HepG2 (cell line): ENCODE data around the gene HNRNPF. TPM values are rescaled to one million over a fixed set of nuclear protein-coding genes. Genes with fewer than 3 reads are reported as not detected.

ENCODE experiments used
- EED ChIP-seq: sonication (generic); formaldehyde crosslinking; IDR thresholded peaks from 2 replicates; pipeline ENCODE4 v1.5.0; 2020; ENCODE audit warnings: mild to moderate bottlenecking, missing genetic modification reagents
- HNRNPH1 ChIP-seq: fragments of 200-400 bp; formaldehyde crosslinking; optimal IDR thresholded peaks from 2 replicates; pipeline ENCODE3; 2017; ENCODE audit warnings: mild to moderate bottlenecking, low read depth, low read length
- JDP2 ChIP-seq: sonication (generic); formaldehyde crosslinking; IDR thresholded peaks from 2 replicates; pipeline ENCODE4 v1.8.1; 2022; ENCODE audit warnings: missing genetic modification reagents, borderline replicate concordance
- KDM5A ChIP-seq: fragments of 200-600 bp; sonication (generic); IDR thresholded peaks from 2 replicates; pipeline ENCODE4 v1.7.0; 2018; ENCODE audit warnings: antibody characterized with exemption, mild to moderate bottlenecking, low read length, borderline replicate concordance
- MAFF ChIP-seq: IDR thresholded peaks from 2 replicates; pipeline ENCODE4 v1.6.1; 2011; ENCODE audit warnings: low read depth, low read length, improper control_type of control experiment
- MEF2D ChIP-seq: sonication (generic); formaldehyde crosslinking; IDR thresholded peaks from 2 replicates; pipeline ENCODE4 v1.5.1; 2020; ENCODE audit warnings: mild to moderate bottlenecking, missing genetic modification reagents
- MTA3 ChIP-seq: sonication (generic); formaldehyde crosslinking; IDR thresholded peaks from 2 replicates; pipeline ENCODE4 v1.4.0; 2020; ENCODE audit warnings: missing genetic modification reagents
- SP4 ChIP-seq: sonication (generic); formaldehyde crosslinking; IDR thresholded peaks from 2 replicates; pipeline ENCODE4 v1.8.1; 2023; ENCODE audit warnings: mild to moderate bottlenecking, missing genetic modification reagents
- TBX2 ChIP-seq: sonication (generic); formaldehyde crosslinking; IDR thresholded peaks from 2 replicates; pipeline ENCODE4 v1.5.0; 2020; ENCODE audit warnings: missing genetic modification reagents, mild to moderate bottlenecking, borderline replicate concordance
- ZMYM3 ChIP-seq: sonication (generic); formaldehyde crosslinking; IDR thresholded peaks from 2 replicates; pipeline ENCODE4 v1.5.1; 2020; ENCODE audit warnings: mild to moderate bottlenecking, missing genetic modification reagents
- ZNF138 ChIP-seq: sonication (generic); formaldehyde crosslinking; IDR thresholded peaks from 2 replicates; pipeline ENCODE4 v1.5.0; 2020; ENCODE audit warnings: mild to moderate bottlenecking, low read depth, missing genetic modification reagents
- ZNF143 ChIP-seq: sonication (generic); formaldehyde crosslinking; IDR thresholded peaks from 2 replicates; pipeline ENCODE4 v1.4.0; 2020; ENCODE audit warnings: missing genetic modification reagents
- ZNF3 ChIP-seq: IDR thresholded peaks from 2 replicates; pipeline ENCODE4 v1.7.0; 2017; ENCODE audit warnings: inconsistent platforms
- ZNF547 ChIP-seq: sonication (generic); formaldehyde crosslinking; IDR thresholded peaks from 2 replicates; pipeline ENCODE4 v1.5.1; 2020; ENCODE audit warnings: mild to moderate bottlenecking, missing genetic modification reagents
- ZNF83 ChIP-seq: sonication (generic); formaldehyde crosslinking; IDR thresholded peaks from 2 replicates; pipeline ENCODE4 v1.4.0; 2020; ENCODE audit warnings: missing genetic modification reagents, mild to moderate bottlenecking, borderline replicate concordance
- ZSCAN22 ChIP-seq: sonication (generic); formaldehyde crosslinking; IDR thresholded peaks from 2 replicates; pipeline ENCODE4 v1.4.0; 2020; ENCODE audit warnings: mild to moderate bottlenecking, missing genetic modification reagents
- polyA plus RNA-seq, 8 experiments: library from polyadenylated mRNA; depleted of rRNA in 3 of 8; stranded (reverse) in 7 of 8; unstranded in 1 of 8; fragments of >200 nt; fragmentation: Illumina TruSeq in 4 of 8; extraction: Trizol in 4 of 8; gene quantifications; 2 replicates each; pipeline versions ENCODE4 v1.2.1 to v1.2.3, GENCODE V29; 2011 to 2016; ENCODE audit warnings: low read depth in 4 of 8, missing spikeins in 1 of 8, mixed read lengths in 1 of 8; ENCODE audit not compliant: insufficient read depth in 1 of 8
- total RNA-seq, 5 experiments: library from RNA; depleted of rRNA; stranded (reverse); fragments of >200 nt; fragmentation: Illumina TruSeq; extraction: Trizol; gene quantifications; 2 replicates each; pipeline ENCODE4 v1.2.3, GENCODE V29; 2016; ENCODE audit warnings: low read depth in 1 of 5
- TF ChIP-seq, protein P1 (sequence below): IDR thresholded peaks from 2 replicates; pipeline ENCODE4 v1.6.1; 2016
- TF ChIP-seq, protein P2 (sequence below): sonication (generic); formaldehyde crosslinking; conservative IDR thresholded peaks from 2 replicates; pipeline ENCODE4 v1.4.0; 2020; ENCODE audit warnings: missing genetic modification reagents
- TF ChIP-seq, protein P3 (sequence below): sonication (generic); formaldehyde crosslinking; IDR thresholded peaks from 2 replicates; pipeline ENCODE4 v1.8.1; 2023; ENCODE audit warnings: missing genetic modification reagents, inconsistent platforms, borderline replicate concordance
- TF ChIP-seq, protein P4 (sequence below): IDR thresholded peaks from 2 replicates; pipeline ENCODE4 v1.6.1; 2016
- TF ChIP-seq, protein P5 (sequence below): sonication (generic); formaldehyde crosslinking; IDR thresholded peaks from 2 replicates; pipeline ENCODE4 v1.4.0; 2020; ENCODE audit warnings: mild to moderate bottlenecking, missing genetic modification reagents
- TF ChIP-seq, protein P6 (sequence below): sonication (generic); formaldehyde crosslinking; IDR thresholded peaks from 2 replicates; pipeline ENCODE4 v1.8.0; 2022; ENCODE audit warnings: mild to moderate bottlenecking, missing genetic modification reagents, moderate library complexity

HNRNPF gene
- total and polyA plus RNA-seq, 2 of the 13 experiments (the other 11 are each of a cell fraction or from before 2014, with no cell fraction given) = 166 to 308 TPM

DNA sequence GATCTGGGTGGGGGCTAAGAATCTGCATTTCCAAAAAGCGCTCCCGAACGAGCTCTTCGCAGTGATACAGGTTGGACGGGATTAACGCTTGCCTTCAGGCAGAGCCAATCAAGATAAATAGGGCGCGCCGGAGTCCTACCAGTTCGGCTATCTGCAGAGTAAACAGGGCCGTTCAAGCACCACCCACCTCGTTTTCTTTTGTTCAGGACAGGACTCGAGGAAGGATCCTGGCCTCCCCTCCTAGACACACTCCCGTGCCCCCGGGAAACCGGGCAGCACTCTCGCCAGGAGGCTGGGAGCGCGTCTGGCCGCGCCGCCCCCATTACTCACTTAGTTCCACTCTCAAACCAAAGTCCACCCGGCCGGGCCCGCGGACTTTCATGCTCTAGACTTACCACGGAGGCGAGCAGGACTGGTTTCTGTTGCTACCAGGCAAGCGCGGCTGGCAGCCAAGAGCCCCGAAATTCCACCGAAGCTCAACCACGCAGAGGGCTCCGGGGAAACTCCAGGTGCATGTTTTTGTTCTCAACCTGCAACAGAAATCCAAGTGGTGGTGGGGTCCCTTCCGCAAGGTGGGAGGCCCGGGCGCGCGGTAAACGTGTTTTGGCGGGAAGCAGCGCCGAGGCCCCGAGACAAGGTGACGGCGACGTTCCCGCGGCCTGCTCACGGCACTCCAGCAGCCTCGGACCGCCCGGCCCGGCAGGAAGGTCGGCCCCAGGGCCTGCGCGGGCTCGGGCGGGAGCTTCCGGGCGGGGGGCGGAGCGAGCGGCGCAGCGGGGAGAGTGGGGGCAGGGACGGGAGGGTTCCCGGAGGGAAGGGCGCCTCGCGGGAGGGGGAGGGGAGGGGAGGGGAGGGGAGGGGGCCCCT, 12.7 kb downstream of the HNRNPF start (continued):
- TF ChIP-seq TBX2 (CRISPR knock-in tag) = peak; percentile 9; the same call in 1 of the 2 replicates
- no peak for TF ChIP-seq ZMYM3 (CRISPR knock-in tag)
- TF ChIP-seq KDM5A = no peak
- TF ChIP-seq, protein P1, sequence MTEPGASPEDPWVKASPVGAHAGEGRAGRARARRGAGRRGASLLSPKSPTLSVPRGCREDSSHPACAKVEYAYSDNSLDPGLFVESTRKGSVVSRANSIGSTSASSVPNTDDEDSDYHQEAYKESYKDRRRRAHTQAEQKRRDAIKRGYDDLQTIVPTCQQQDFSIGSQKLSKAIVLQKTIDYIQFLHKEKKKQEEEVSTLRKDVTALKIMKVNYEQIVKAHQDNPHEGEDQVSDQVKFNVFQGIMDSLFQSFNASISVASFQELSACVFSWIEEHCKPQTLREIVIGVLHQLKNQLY (CRISPR knock-in tag) = no peak
- TF ChIP-seq, protein P2, sequence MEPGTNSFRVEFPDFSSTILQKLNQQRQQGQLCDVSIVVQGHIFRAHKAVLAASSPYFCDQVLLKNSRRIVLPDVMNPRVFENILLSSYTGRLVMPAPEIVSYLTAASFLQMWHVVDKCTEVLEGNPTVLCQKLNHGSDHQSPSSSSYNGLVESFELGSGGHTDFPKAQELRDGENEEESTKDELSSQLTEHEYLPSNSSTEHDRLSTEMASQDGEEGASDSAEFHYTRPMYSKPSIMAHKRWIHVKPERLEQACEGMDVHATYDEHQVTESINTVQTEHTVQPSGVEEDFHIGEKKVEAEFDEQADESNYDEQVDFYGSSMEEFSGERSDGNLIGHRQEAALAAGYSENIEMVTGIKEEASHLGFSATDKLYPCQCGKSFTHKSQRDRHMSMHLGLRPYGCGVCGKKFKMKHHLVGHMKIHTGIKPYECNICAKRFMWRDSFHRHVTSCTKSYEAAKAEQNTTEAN = peak; percentile 78; the same call in 1 of the 2 replicates
- TF ChIP-seq EED (CRISPR knock-in tag) = peak; percentile 39; the same call in 1 of the 2 replicates
- TF ChIP-seq, protein P3, sequence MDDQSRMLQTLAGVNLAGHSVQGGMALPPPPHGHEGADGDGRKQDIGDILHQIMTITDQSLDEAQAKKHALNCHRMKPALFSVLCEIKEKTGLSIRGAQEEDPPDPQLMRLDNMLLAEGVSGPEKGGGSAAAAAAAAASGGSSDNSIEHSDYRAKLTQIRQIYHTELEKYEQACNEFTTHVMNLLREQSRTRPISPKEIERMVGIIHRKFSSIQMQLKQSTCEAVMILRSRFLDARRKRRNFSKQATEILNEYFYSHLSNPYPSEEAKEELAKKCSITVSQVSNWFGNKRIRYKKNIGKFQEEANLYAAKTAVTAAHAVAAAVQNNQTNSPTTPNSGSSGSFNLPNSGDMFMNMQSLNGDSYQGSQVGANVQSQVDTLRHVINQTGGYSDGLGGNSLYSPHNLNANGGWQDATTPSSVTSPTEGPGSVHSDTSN = no peak
- peak; percentile 16; the same call in 1 of the 2 replicates for TF ChIP-seq SP4 (CRISPR knock-in tag)
- TF ChIP-seq ZNF143 (CRISPR knock-in tag) = 0 out of 2 replicates have a peak, but pooled peaks have one; percentile 8
- TF ChIP-seq, protein P4, sequence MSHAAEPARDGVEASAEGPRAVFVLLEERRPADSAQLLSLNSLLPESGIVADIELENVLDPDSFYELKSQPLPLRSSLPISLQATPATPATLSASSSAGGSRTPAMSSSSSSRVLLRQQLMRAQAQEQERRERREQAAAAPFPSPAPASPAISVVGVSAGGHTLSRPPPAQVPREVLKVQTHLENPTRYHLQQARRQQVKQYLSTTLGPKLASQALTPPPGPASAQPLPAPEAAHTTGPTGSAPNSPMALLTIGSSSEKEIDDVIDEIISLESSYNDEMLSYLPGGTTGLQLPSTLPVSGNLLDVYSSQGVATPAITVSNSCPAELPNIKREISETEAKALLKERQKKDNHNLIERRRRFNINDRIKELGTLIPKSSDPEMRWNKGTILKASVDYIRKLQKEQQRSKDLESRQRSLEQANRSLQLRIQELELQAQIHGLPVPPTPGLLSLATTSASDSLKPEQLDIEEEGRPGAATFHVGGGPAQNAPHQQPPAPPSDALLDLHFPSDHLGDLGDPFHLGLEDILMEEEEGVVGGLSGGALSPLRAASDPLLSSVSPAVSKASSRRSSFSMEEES (CRISPR knock-in tag) = no peak
- TF ChIP-seq, protein P5, sequence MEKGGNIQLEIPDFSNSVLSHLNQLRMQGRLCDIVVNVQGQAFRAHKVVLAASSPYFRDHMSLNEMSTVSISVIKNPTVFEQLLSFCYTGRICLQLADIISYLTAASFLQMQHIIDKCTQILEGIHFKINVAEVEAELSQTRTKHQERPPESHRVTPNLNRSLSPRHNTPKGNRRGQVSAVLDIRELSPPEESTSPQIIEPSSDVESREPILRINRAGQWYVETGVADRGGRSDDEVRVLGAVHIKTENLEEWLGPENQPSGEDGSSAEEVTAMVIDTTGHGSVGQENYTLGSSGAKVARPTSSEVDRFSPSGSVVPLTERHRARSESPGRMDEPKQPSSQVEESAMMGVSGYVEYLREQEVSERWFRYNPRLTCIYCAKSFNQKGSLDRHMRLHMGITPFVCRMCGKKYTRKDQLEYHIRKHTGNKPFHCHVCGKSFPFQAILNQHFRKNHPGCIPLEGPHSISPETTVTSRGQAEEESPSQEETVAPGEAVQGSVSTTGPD = no peak
- no peak for TF ChIP-seq MEF2D
- no peak; the same call in 1 of the 2 replicates for TF ChIP-seq JDP2 (CRISPR knock-in tag)
- TF ChIP-seq ZNF3 = no peak
- no peak for TF ChIP-seq MAFF
- TF ChIP-seq HNRNPH1 = no peak
- no peak for TF ChIP-seq ZSCAN22 (CRISPR knock-in tag)
- no peak for TF ChIP-seq MTA3 (CRISPR knock-in tag)
- TF ChIP-seq ZNF83 (CRISPR knock-in tag) = no peak; the same call in 1 of the 2 replicates
- TF ChIP-seq, protein P6, sequence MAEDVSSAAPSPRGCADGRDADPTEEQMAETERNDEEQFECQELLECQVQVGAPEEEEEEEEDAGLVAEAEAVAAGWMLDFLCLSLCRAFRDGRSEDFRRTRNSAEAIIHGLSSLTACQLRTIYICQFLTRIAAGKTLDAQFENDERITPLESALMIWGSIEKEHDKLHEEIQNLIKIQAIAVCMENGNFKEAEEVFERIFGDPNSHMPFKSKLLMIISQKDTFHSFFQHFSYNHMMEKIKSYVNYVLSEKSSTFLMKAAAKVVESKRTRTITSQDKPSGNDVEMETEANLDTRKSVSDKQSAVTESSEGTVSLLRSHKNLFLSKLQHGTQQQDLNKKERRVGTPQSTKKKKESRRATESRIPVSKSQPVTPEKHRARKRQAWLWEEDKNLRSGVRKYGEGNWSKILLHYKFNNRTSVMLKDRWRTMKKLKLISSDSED (CRISPR knock-in tag) = peak; percentile 78
- no peak; the same call in 1 of the 2 replicates for TF ChIP-seq ZNF547 (CRISPR knock-in tag)
- TF ChIP-seq ZNF138 (CRISPR knock-in tag) = no peak; the same call in 1 of the 2 replicates
